ENCODE measurements around the gene MFSD2A.
"Not testable (repeated sequence)": the region's sequence is repeated elsewhere in the genome, so short reads cannot be mapped to it uniquely, and the experiment has no call there.

MFSD2A gene

GRCh38 chr1:39940253-39940652 lies 14.7 kb upstream of the MFSD2A start:
- in situ Hi-C loops (cut with HindIII; ENCODE audit: low sequenced_read_pairs): no loop called here

- in situ Hi-C loops (cut with HindIII; ENCODE audit: low sequenced_read_pairs): no loop called here
Observed at GRCh38 chr1:39940980-39941871, 13.7 kb upstream of the MFSD2A start.

GRCh38 chr1:39943471-39944290 lies 11.3 kb upstream of the MFSD2A start:
- in situ Hi-C loops (cut with HindIII; ENCODE audit: low sequenced_read_pairs): no loop called here

- in situ Hi-C loops (cut with HindIII; ENCODE audit: low sequenced_read_pairs): no loop called here
Observed at GRCh38 chr1:39944410-39945112, 10.4 kb upstream of the MFSD2A start.

GRCh38 chr1:39946216-39946615 lies 8.7 kb upstream of the MFSD2A start:
- in situ Hi-C loops (cut with HindIII; ENCODE audit: low sequenced_read_pairs): no loop called here

GRCh38 chr1:39947260-39947659 lies 7.7 kb upstream of the MFSD2A start:
- in situ Hi-C loops (cut with HindIII; ENCODE audit: low sequenced_read_pairs): no loop called here

- in situ Hi-C loops (cut with HindIII; ENCODE audit: low sequenced_read_pairs): no loop called here
Observed at GRCh38 chr1:39949891-39950290, 5.1 kb upstream of the MFSD2A start.

GRCh38 chr1:39951926-39952325 lies 3.0 kb upstream of the MFSD2A start:
- in situ Hi-C loops (cut with HindIII; ENCODE audit: low sequenced_read_pairs): no loop called here

- in situ Hi-C loops (cut with HindIII; ENCODE audit: low sequenced_read_pairs): no loop called here
Observed at GRCh38 chr1:39952359-39953110, 2.4 kb upstream of the MFSD2A start.

GRCh38 chr1:39954324-39954869 lies 548 bp upstream of the MFSD2A start:
- in situ Hi-C loops (cut with HindIII; ENCODE audit: low sequenced_read_pairs): no loop called here

GRCh38 chr1:39955547-39956539 lies 898 bp downstream of the MFSD2A start:
- in situ Hi-C loops (cut with HindIII; ENCODE audit: low sequenced_read_pairs): no loop called here

- in situ Hi-C loops (cut with HindIII; ENCODE audit: low sequenced_read_pairs): no loop called here
Observed at GRCh38 chr1:39957299-39958015, 2.5 kb downstream of the MFSD2A start.

GRCh38 chr1:39958403-39959200 lies 3.7 kb downstream of the MFSD2A start:
- in situ Hi-C loops (cut with HindIII; ENCODE audit: low sequenced_read_pairs): no loop called here

GRCh38 chr1:39959651-39960333 lies 4.8 kb downstream of the MFSD2A start:
- in situ Hi-C loops (cut with HindIII; ENCODE audit: low sequenced_read_pairs): no loop called here

GRCh38 chr1:39960431-39960958 lies 5.5 kb downstream of the MFSD2A start:
- in situ Hi-C loops (cut with HindIII; ENCODE audit: low sequenced_read_pairs): no loop called here

- in situ Hi-C loops (cut with HindIII; ENCODE audit: low sequenced_read_pairs): no loop called here
Observed at GRCh38 chr1:39962450-39962825, 7.5 kb downstream of the MFSD2A start.

GRCh38 chr1:39962964-39963363 lies 8.0 kb downstream of the MFSD2A start:
- in situ Hi-C loops (cut with HindIII; ENCODE audit: low sequenced_read_pairs): not testable (repeated sequence)

Measured in endothelial cell of hepatic sinusoid (primary cell).